Mesothelial cell of epicardium (in vitro differentiated cells): Measurements from ENCODE around the gene KPNA3. TPM values are rescaled to one million over a fixed set of nuclear protein-coding genes. Genes with fewer than 3 reads are reported as not detected.

Experiments used
- DNase-seq, 2 experiments: peaks; one replicate each; pipeline ENCODE4 v3.0.0; 2021; ENCODE audit warnings: low spot score in 2 of 2; ENCODE audit not compliant: unreplicated experiment in 2 of 2
- H3K27ac Mint-ChIP-seq: 2 replicates; pipeline ENCODE4 v1.8.0; 2021; ENCODE audit warnings: mixed read lengths
- H3K27me3 Mint-ChIP-seq: 2 replicates; pipeline ENCODE4 v1.8.0; 2021; ENCODE audit warnings: low read depth, mixed read lengths
- H3K36me3 Mint-ChIP-seq: 2 replicates; pipeline ENCODE4 v1.8.0; 2021; ENCODE audit warnings: mixed read lengths
- H3K4me1 Mint-ChIP-seq: 2 replicates; pipeline ENCODE4 v1.8.0; 2021; ENCODE audit warnings: mixed read lengths
- H3K4me3 Mint-ChIP-seq: 2 replicates; pipeline ENCODE4 v1.8.0; 2021; ENCODE audit warnings: mild to moderate bottlenecking, moderate library complexity, mixed read lengths
- H3K9me3 Mint-ChIP-seq: 2 replicates; pipeline ENCODE4 v1.8.0; 2021; ENCODE audit warnings: mixed read lengths
- CTCF ChIP-seq: fragments of 200-600 bp; sonication (generic); IDR thresholded peaks from one replicate; pipeline ENCODE4 v1.5.0; 2021; ENCODE audit warnings: antibody characterized with exemption; ENCODE audit not compliant: unreplicated experiment
- total RNA-seq: library from RNA; stranded (reverse); gene quantifications from 3 replicates; pipeline ENCODE4 v1.2.1, GENCODE V29; 2021

Gene KPNA3
- total RNA-seq, 1 donor from 2014 or later, result 36.4 TPM

DNA sequence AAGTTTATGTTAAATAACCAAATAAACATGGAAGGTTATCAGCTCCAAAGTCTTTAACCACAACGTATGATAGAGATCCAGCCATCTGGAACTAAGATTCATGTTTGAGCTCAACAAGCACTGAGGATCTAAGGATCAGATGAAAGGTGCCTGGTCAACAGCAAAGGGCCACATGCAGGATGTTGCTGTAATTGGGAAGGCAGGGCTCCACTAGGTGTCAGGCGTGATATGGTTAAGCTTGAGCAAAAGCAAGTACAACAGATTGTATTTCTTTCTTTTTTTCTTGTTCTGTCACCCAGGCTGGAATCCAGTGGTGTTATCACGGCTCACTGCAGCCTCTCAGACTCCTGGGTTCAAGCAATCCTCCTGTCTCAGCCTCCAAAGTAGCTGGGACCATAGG is 113.2 kb downstream of the KPNA3 start:
- peaks cover 32% of the 10 kb centered on the region for H3K36me3 Mint-ChIP-seq
- H3K9me3 Mint-ChIP-seq, result peaks cover 10% of the 10 kb centered on the region
- no peaks in the 10 kb centered on the region for H3K4me1 Mint-ChIP-seq
- H3K4me3 Mint-ChIP-seq, result no peak overlapping the region
- no peak for DNase-seq
- peak overlapping the region; percentile 30 for H3K27ac Mint-ChIP-seq
- no peaks in the 10 kb centered on the region for H3K27me3 Mint-ChIP-seq
- no peak for TF ChIP-seq CTCF

DNA sequence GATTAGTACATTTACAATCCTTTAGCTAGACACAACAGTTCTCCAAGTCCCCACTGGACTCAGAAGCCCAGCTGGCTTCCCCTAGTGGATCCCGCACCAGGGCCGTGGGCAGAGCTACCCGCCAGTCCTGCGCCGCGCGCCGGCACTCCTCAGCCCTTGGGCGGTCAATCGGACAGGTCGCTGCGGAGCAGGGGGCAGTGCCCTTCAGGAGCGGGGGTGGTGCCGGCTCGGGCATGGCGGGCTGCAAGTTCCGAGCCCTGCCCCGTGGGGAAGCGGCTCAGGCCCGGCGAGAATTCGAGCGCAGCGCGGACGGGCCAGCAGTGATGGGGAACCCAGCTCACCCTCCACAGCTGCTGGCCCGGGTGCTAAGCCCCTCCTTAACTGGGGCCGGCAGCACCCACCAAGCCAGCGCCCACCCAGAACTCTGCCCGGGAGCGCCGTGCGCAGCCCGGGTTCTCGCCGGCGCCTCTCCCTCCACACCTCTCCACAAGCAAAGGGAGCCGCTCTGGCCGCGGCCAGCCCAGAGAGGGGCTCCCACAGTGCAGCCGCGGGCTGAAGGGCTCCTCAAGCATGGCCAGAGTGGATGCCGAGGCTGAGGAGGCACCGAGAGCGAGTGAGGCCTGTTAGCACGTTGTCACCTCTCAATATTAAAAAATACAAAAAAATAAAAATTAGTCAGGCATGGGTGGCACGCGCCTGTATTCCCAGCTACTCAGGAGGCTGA is 114.1 kb downstream of the KPNA3 start:
- Mint-ChIP-seq H3K27me3 (no peaks in the 10 kb centered on the region), H3K36me3 (peaks cover 32% of the 10 kb centered on the region), H3K4me1 (no peaks in the 10 kb centered on the region), H3K27ac (no peak overlapping the region), H3K4me3 (no peak overlapping the region), H3K9me3 (peaks cover 10% of the 10 kb centered on the region)
- DNase-seq, result no peak
- no peak for TF ChIP-seq CTCF

DNA sequence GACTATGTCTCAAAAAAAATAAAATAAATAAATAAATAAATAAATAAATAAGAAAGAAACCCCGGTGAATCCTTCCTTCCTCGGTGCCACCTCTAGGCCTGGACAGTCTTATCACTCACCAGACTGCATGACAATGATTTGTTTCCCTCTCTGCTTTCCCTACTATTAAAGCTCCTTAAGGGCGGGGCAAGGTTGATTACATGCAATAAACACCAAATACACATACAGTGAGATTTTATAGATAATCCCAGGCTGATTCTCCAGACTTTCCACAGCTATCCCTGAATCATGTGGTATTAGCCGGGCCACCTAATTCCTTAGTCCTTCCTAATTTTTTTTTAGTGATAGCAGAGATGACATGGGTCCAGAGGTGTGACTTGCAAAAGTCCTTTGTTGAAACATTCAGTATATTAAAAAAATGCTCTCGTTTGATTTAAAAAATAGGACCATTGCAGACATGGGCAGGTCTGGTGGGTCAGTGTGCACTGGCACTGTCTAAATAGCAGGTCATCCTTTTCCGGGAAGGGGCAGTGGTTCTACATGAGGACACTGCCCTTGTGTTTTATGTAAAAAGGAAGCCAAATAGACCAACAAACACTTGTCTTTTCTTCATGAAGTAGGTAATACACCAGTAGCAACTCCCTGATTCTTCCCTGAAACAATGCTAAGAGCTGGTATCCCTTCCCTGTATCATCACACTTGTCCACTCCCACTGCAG is 115.7 kb downstream of the KPNA3 start:
- Mint-ChIP-seq H3K4me3 (no peak overlapping the region), H3K27me3 (no peaks in the 10 kb centered on the region), H3K27ac (no peak overlapping the region), H3K36me3 (peaks cover 32% of the 10 kb centered on the region), H3K4me1 (no peaks in the 10 kb centered on the region), H3K9me3 (peaks cover 10% of the 10 kb centered on the region)
- TF ChIP-seq CTCF, result no peak
- no peak for DNase-seq

GRCh38 chr13:49670828-49671227 is 121.7 kb downstream of the KPNA3 start:
- DNase-seq, result no peak
- Mint-ChIP-seq H3K4me1 (peaks cover 11% of the 10 kb centered on the region), H3K27ac (peak overlapping the region; percentile 52), H3K4me3 (no peak overlapping the region), H3K36me3 (peaks cover 29% of the 10 kb centered on the region), H3K9me3 (no peaks in the 10 kb centered on the region), H3K27me3 (no peaks in the 10 kb centered on the region)
- no peak for TF ChIP-seq CTCF

DNA sequence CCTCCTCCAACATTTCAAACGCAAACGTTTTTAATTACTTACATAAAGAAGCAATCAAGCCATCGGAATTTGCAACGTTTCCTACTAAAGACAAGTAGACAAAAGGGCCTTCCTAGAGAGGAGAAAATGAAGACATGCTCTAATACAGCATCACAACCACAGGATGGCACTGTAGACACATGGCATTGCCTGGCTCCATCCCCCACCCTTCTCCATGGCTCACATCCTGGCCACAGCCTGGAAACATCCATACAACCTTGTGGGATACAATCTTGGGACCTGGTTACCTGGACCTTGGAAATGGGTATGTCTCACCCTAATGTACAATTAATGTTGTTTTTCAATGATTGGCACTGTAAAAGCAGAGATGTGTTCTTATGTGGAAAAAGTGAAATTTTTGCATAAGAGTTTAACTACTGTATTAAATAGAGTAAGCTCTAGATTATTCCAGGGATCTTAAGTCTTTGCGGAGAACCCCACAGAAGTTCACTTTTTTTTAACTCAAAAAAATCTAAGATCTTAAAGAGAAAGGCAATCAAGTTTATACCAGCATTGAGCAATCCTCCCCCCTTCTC is 122.7 kb downstream of the KPNA3 start:
- Mint-ChIP-seq H3K27me3 (no peaks in the 10 kb centered on the region), H3K4me1 (peaks cover 11% of the 10 kb centered on the region), H3K36me3 (peaks cover 25% of the 10 kb centered on the region), H3K4me3 (no peak overlapping the region), H3K27ac (no peak overlapping the region), H3K9me3 (no peaks in the 10 kb centered on the region)
- DNase-seq, result peak in 1 of 2 experiments; percentile 53
- peak; percentile 15 for TF ChIP-seq CTCF
